Raji (cell line): ENCODE measurements around the gene HOXB3.

Experiments
- POLR2A ChIP-seq: IDR thresholded peaks from 2 replicates; pipeline ENCODE4 v1.6.1; 2011; ENCODE audit warnings: low read depth, low read length, control low read depth; ENCODE audit not compliant: insufficient read depth

HOXB3 gene

GRCh38 chr17:48577946-48578615, 12.0 kb downstream of the HOXB3 start, which contains the start of gene HOXB4:
Gene HOXB4 (minus strand): TSS chr17:48578350. CDS start chr17:48578319, 31 bp downstream.
- TF ChIP-seq POLR2A = 0 out of 2 replicates have a peak, but pooled peaks have one; percentile 44

- no peak for TF ChIP-seq POLR2A
These were observed 12.6 kb downstream of the HOXB3 start for GRCh38 chr17:48577330-48577945.

- no peak for TF ChIP-seq POLR2A
These were observed 13.3 kb downstream of the HOXB3 start for GRCh38 chr17:48576479-48577309.

DNA sequence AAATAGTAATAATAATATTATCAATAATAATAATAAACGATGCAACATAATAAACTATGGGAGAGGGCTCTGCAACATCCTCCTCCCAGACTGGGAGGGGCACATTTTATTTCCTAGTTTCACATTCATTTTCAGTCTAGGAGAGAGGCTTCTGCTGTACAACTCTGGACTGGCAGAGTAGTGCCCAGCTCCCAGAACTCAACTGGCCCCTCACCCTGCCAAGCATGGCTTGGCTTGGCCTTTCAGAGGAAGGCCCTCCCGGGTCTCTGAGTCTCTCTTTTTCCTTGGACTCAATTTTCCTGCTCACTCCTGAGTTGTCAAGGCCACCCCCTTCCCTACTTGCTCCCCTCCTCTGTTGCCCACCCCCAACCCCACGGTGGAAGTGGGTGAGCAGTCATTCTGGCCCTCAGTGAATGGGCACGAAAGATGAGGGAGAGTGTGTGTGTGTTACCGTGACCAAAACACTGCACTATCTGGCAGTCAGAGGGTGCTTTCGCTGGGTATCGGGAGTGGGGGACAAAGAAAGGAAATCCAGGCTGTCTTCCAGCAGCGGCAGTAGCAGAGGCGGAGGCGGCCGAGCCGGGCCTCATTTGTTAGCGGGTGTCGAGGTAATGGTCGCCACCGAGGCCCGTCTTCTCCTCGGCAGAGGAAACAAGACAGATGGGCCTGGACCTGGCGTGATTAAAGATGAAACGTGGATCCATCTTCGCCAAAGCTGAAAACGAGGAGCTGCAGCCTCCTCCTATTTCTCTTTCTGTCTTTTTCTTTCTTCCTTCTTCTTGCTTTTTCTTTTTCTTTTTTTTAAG, 14.2 kb downstream of the HOXB3 start:
- no peak for TF ChIP-seq POLR2A

DNA sequence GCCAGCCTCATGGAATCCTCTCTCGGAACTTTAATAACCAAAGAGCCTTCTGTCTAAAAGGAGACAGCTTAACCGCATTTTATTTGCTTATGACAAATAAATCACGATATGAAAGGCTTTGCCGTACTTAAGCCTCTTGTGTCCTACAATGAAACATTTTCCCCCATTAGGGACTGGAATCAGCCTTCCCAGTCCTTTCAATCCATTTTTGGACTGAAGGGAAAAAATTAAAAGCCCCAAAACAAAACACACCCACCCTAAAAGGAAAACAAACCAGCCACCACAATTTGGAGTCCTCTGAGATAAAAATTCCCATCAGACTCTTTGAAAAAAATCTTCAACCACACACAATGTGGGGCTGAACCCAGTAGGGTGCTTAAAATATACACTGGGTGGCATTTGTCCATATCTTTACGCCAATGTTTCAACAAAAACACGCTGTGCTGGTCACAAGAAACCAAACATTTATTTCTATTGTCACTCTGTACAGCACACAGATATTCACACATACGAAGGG, 14.9 kb downstream of the HOXB3 start:
- no peak for TF ChIP-seq POLR2A

- TF ChIP-seq POLR2A = no peak
These were observed 15.5 kb downstream of the HOXB3 start for GRCh38 chr17:48574505-48575065.

- TF ChIP-seq POLR2A = no peak
These were observed 18.1 kb downstream of the HOXB3 start for GRCh38 chr17:48571826-48572417.

DNA sequence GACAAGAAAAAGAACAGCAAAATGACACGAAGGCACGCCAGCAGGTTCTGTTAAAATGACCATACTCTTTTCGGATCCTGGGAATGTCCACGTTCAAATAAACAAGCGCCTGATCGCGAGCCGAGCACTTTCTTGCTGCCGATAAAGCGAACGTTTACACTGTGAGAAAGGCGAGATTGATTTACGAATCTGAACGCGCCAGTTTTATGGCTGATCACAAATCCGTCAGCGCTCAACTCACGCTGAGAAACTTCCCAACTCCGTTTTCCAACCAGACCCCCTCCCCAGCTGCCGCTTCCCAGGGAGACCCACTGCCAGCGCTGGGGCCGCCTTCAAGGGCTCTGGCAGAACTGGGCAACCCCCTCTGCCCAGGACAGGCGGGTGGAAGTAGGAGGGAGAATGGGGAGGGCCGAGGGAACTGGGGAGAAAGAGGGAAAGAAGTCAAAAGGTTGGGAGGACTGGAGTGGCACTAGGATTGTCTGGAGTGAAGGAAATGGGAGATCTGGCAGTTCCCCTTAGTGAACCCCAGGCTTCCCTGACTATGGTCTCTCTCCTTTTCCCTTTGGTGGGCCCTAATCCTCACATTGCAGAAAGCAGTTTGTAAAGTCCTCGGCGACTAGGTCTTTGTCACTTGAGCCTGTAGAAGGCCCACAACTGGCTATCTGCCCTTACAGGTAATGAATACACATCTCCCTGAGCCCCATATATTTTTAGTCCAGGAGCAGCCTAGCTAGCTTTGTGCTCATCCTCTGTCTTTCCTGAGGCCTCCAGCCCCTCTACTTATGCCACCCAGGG, 18.8 kb downstream of the HOXB3 start:
- no peak for TF ChIP-seq POLR2A

DNA sequence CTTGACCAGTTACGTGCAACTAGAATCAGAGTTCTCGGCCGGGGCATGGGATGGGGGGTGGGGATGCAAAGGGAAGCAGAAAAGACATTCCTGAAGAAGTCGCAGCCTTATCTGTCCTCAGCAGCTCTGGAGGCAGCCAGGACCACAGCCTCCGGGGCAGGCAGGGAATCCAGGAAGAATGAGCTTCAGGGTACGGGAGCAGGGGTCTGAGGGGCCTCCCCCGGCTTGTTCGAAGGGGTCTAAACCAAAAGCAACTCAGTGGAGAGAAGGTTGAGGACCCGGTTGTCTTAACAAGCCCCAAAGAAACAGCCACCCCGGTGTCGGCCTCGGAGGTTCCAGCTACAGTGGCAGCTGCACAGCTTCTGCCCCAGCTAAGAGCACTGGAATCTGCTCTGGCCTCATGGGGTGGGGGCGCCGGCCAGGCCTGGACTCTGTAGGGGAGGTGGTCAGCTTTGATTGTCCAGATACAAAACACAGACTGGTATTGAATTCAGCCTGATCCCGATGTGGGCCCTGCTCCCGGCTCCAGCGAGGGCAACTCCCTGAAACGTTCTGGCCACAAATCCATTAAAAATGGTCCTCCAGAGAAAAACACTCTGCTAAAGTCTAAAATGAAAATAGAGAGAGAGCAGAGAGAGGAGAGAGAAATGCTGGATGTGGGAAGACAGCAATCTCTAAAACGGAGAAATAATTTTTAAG, 19.6 kb downstream of the HOXB3 start:
- no peak for TF ChIP-seq POLR2A

- TF ChIP-seq POLR2A = no peak
These were observed 20.2 kb downstream of the HOXB3 start for GRCh38 chr17:48569674-48570324.

GRCh38 chr17:48569240-48569582, 20.8 kb downstream of the HOXB3 start:
- TF ChIP-seq POLR2A = no peak

GRCh38 chr17:48568499-48569239, 21.4 kb downstream of the HOXB3 start:
- TF ChIP-seq POLR2A = no peak
